ENCODE results near the gene OSBP2. TPM values are rescaled to one million over a fixed set of nuclear protein-coding genes. Genes with fewer than 3 reads are reported as not detected.

OSBP2 gene
- total RNA-seq, 1 experiment from 2014 or later: 7.1 TPM

- Histone ChIP-seq H3K9me3 (ENCODE audit: insufficient read depth, low read depth) (no peaks in the 10 kb centered on the region), H3K27me3 (ENCODE audit: insufficient read depth, low read depth) (no peaks in the 10 kb centered on the region), H3K9me2 (ENCODE audit: insufficient read depth) (no peaks in the 10 kb centered on the region), H2AFZ (no peak overlapping the region), H3K4me3 (no peak overlapping the region), H3K36me3 (ENCODE audit: low read depth) (no peaks in the 10 kb centered on the region), H3K4me1 (replicated peaks; ENCODE audit: insufficient read depth) (peaks cover 30% of the 10 kb centered on the region), H3K4me2 (peak overlapping the region; percentile 9; the same call in 1 of the 2 replicates), H3K27ac (peak overlapping the region; percentile 77; the same call in 1 of the 2 replicates), H3K79me2 (ENCODE audit: low read depth) (no peaks in the 10 kb centered on the region), H3F3A (ENCODE audit: insufficient read depth, low read depth) (peaks cover 16% of the 10 kb centered on the region; the same call in 1 of the 2 replicates), H4K20me1 (ENCODE audit: insufficient read depth) (no peaks in the 10 kb centered on the region)
- intact Hi-C loops (cut with micrococcal nuclease; ENCODE audit: unreplicated experiment): no loop called here
- peak in 1 of 2 experiments; percentile 15 for DNase-seq
- BruUV-seq (replicated peaks): no TSS peak
- POLR2A ChIA-PET (ENCODE audit: unreplicated experiment): interaction anchor here (0.6 kb wide), 1 partner anchor 119 kb away, joined by 3 read pairs; no protein-coding TSS in a partner anchor
- TF ChIP-seq CTCF (conservative IDR thresholded peaks at IDR 0.05) (no peak), EZH2 (IDR thresholded peaks at IDR 0.05; ENCODE audit: low read depth) (no peak)
- CTCF ChIA-PET: no interaction called here
Observed at GRCh38 chr22:30781271-30781875, 86.7 kb downstream of the OSBP2 start.

GRCh38 chr22:30782613-30783012 lies 87.9 kb downstream of the OSBP2 start:
- peaks cover 16% of the 10 kb centered on the region; the same call in 1 of the 2 replicates for H3F3A ChIP-seq (ENCODE audit: insufficient read depth, low read depth)
- H3K4me3 ChIP-seq: no peak overlapping the region
- DNase-seq: peak in 1 of 2 experiments; percentile 83
- H3K27ac ChIP-seq: peak overlapping the region; percentile 77
- peaks cover 30% of the 10 kb centered on the region for H3K4me1 ChIP-seq (replicated peaks; ENCODE audit: insufficient read depth)
- TF ChIP-seq EZH2 (IDR thresholded peaks at IDR 0.05; ENCODE audit: low read depth) (no peak), CTCF (conservative IDR thresholded peaks at IDR 0.05) (no peak)
- H3K9me2 ChIP-seq (ENCODE audit: insufficient read depth): no peaks in the 10 kb centered on the region
- intact Hi-C loops (cut with micrococcal nuclease; ENCODE audit: unreplicated experiment): no loop called here
- H3K4me2 ChIP-seq: peak overlapping the region; percentile 46
- no peaks in the 10 kb centered on the region for H3K79me2 ChIP-seq (ENCODE audit: low read depth)
- no peaks in the 10 kb centered on the region for H3K36me3 ChIP-seq (ENCODE audit: low read depth)
- no peak overlapping the region for H2AFZ ChIP-seq
- no TSS peak for BruUV-seq (replicated peaks)
- H4K20me1 ChIP-seq (ENCODE audit: insufficient read depth): no peaks in the 10 kb centered on the region
- ChIA-PET CTCF (interaction anchor here (0.6 to 0.9 kb wide), 3 partner anchors 17 to 332 kb away, joined by 3 to 10 read pairs (median 4); no protein-coding TSS in a partner anchor), POLR2A (ENCODE audit: unreplicated experiment) (no interaction called here)
- H3K27me3 ChIP-seq (ENCODE audit: insufficient read depth, low read depth): no peaks in the 10 kb centered on the region
- H3K9me3 ChIP-seq (ENCODE audit: insufficient read depth, low read depth): no peaks in the 10 kb centered on the region

- Histone ChIP-seq H3K36me3 (ENCODE audit: low read depth) (no peaks in the 10 kb centered on the region), H3K4me1 (replicated peaks; ENCODE audit: insufficient read depth) (peaks cover 30% of the 10 kb centered on the region), H3K9me3 (ENCODE audit: insufficient read depth, low read depth) (no peaks in the 10 kb centered on the region), H3K27me3 (ENCODE audit: insufficient read depth, low read depth) (no peaks in the 10 kb centered on the region), H3K9me2 (ENCODE audit: insufficient read depth) (no peaks in the 10 kb centered on the region), H3K27ac (peak overlapping the region; percentile 77), H3K4me2 (peak overlapping the region; percentile 46), H3K4me3 (no peak overlapping the region), H3K79me2 (ENCODE audit: low read depth) (no peaks in the 10 kb centered on the region), H2AFZ (no peak overlapping the region), H4K20me1 (ENCODE audit: insufficient read depth) (no peaks in the 10 kb centered on the region), H3F3A (ENCODE audit: insufficient read depth, low read depth) (peaks cover 16% of the 10 kb centered on the region; the same call in 1 of the 2 replicates)
- intact Hi-C loops (cut with micrococcal nuclease; ENCODE audit: unreplicated experiment): no loop called here
- TF ChIP-seq EZH2 (IDR thresholded peaks at IDR 0.05; ENCODE audit: low read depth): no peak
- TF ChIP-seq CTCF (conservative IDR thresholded peaks at IDR 0.05): no peak
- POLR2A ChIA-PET (ENCODE audit: unreplicated experiment): no interaction called here
- no TSS peak for BruUV-seq (replicated peaks)
- DNase-seq: peak; percentile 62 to 87
- CTCF ChIA-PET: interaction anchor here (0.6 to 1.1 kb wide), 4 partner anchors 17 to 333 kb away, joined by 3 to 10 read pairs (median 4); no protein-coding TSS in a partner anchor
Observed at GRCh38 chr22:30783021-30783420, 88.3 kb downstream of the OSBP2 start.

Measured in PC-9 (cell line).